Osteocyte (in vitro differentiated cells): ENCODE measurements around the gene SCP2D1. TPM values are rescaled to one million over a fixed set of nuclear protein-coding genes. Genes with fewer than 3 reads are reported as not detected.

ENCODE experiments used
- DNase-seq: peaks from one replicate; pipeline ENCODE4 v3.0.0; 2021; ENCODE audit warnings: mixed read lengths; ENCODE audit not compliant: unreplicated experiment; ENCODE audit errors: extremely low spot score
- H3K27ac Mint-ChIP-seq: one replicate; pipeline ENCODE4 v1.8.0; 2021; ENCODE audit warnings: mild to moderate bottlenecking, mixed read lengths; ENCODE audit not compliant: unreplicated experiment
- H3K27me3 Mint-ChIP-seq: one replicate; pipeline ENCODE4 v1.8.0; 2021; ENCODE audit warnings: mixed read lengths; ENCODE audit not compliant: unreplicated experiment
- H3K36me3 Mint-ChIP-seq: one replicate; pipeline ENCODE4 v1.8.0; 2021; ENCODE audit warnings: mixed read lengths; ENCODE audit not compliant: unreplicated experiment
- H3K4me1 Mint-ChIP-seq: one replicate; pipeline ENCODE4 v1.8.0; 2021; ENCODE audit warnings: mixed read lengths; ENCODE audit not compliant: unreplicated experiment
- H3K4me3 Mint-ChIP-seq: one replicate; pipeline ENCODE4 v1.8.0; 2021; ENCODE audit warnings: mild to moderate bottlenecking, moderate library complexity, mixed read lengths; ENCODE audit not compliant: unreplicated experiment
- H3K9me3 Mint-ChIP-seq: one replicate; pipeline ENCODE4 v1.8.0; 2021; ENCODE audit warnings: mixed read lengths; ENCODE audit not compliant: unreplicated experiment
- total RNA-seq: library from RNA; stranded (reverse); gene quantifications from 2 replicates; pipeline ENCODE4 v1.2.1, GENCODE V29; 2021
- TF ChIP-seq, protein P1 (sequence below): fragments of 200-600 bp; sonication (generic); IDR thresholded peaks from 2 replicates; pipeline ENCODE4 v1.5.0; 2021; ENCODE audit warnings: antibody characterized with exemption, mild to moderate bottlenecking, moderate library complexity

The SCP2D1 gene
- total RNA-seq, 1 donor from 2014 or later = not detected

DNA sequence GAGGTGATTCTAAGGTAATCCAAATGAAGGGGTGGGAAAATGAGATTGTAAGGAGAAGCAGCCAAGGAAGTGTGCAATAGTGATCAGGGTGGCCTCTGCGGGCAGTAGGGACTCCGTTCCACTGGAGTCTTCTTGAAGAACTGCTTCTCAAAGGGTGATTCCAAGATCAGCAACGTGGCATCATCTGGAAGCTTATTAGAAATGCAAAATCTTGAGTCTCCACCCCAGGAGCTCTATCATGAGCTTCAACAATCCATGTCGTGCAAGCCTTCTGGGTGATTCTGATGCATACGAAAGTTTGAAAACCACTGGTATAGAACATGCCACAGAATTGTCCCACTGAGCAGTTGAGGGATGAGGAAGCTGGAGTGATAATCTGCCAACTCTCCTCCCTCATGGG, 31.4 kb downstream of the SCP2D1 start:
- no peak overlapping the region for H3K27ac Mint-ChIP-seq
- TF ChIP-seq, protein P1, sequence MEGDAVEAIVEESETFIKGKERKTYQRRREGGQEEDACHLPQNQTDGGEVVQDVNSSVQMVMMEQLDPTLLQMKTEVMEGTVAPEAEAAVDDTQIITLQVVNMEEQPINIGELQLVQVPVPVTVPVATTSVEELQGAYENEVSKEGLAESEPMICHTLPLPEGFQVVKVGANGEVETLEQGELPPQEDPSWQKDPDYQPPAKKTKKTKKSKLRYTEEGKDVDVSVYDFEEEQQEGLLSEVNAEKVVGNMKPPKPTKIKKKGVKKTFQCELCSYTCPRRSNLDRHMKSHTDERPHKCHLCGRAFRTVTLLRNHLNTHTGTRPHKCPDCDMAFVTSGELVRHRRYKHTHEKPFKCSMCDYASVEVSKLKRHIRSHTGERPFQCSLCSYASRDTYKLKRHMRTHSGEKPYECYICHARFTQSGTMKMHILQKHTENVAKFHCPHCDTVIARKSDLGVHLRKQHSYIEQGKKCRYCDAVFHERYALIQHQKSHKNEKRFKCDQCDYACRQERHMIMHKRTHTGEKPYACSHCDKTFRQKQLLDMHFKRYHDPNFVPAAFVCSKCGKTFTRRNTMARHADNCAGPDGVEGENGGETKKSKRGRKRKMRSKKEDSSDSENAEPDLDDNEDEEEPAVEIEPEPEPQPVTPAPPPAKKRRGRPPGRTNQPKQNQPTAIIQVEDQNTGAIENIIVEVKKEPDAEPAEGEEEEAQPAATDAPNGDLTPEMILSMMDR = no peak

DNA sequence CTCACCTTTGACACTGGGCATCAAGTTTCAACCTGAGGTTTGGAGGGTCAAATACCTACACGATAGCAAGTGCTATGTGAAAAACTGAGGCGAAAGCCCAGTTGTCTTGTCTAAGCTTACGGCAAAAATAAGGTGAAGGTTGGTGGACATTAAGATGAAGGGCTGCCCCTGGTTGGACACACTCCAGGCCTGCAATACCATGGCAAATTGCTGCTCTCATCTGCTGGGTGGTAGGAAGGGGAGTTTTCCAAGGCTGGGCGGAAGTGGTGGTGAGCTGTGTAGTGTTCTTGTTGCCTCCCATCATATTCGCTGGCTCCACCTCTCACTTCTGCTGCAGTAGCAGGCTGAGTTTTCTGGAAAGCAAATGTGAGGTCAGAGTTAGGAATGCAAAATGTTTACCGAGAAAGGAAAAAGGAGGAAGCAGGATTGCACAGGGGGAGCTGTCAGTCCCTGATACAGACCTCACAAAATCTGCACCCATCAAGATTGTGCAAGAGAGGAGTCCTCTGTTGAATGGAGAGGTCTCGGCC, 33.7 kb downstream of the SCP2D1 start:
- no peak overlapping the region for H3K4me3 Mint-ChIP-seq
- TF ChIP-seq, protein P1 = no peak
- no peaks in the 10 kb centered on the region for H3K4me1 Mint-ChIP-seq
- no peaks in the 10 kb centered on the region for H3K36me3 Mint-ChIP-seq
- H3K27ac Mint-ChIP-seq = no peak overlapping the region
- no peak for DNase-seq
- H3K9me3 Mint-ChIP-seq = no peaks in the 10 kb centered on the region
- H3K27me3 Mint-ChIP-seq = no peaks in the 10 kb centered on the region

More for the DNA sequence above, 31.4 kb downstream of the SCP2D1 start:
- Mint-ChIP-seq H3K4me3 (no peak overlapping the region), H3K9me3 (no peaks in the 10 kb centered on the region), H3K27me3 (no peaks in the 10 kb centered on the region), H3K36me3 (no peaks in the 10 kb centered on the region), H3K4me1 (no peaks in the 10 kb centered on the region)
- DNase-seq = peak; percentile 44

DNA sequence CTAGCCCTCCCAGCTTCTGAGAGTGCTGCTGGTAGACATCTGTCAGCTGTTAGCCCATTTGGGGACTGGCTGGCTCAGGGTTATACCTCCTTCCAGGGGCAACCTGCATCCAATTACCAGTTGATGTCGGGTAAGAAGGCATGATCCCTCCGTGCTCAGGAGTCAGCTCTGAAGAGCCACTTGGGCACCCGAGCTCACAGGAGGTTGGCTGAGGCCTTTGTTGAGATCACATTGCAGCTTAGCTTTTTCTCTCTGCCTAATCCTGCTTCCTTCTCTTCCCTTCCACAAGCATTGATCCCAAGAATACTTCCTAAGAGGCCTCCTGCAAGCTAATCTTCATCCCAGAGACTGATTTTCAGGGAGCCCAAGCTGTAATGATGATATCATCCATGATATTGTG, 35.5 kb downstream of the SCP2D1 start:
- DNase-seq = no peak
- TF ChIP-seq, protein P1 = no peak
- Mint-ChIP-seq H3K4me1 (no peaks in the 10 kb centered on the region), H3K27me3 (no peaks in the 10 kb centered on the region), H3K27ac (no peak overlapping the region), H3K36me3 (no peaks in the 10 kb centered on the region), H3K4me3 (no peak overlapping the region), H3K9me3 (no peaks in the 10 kb centered on the region)

DNA sequence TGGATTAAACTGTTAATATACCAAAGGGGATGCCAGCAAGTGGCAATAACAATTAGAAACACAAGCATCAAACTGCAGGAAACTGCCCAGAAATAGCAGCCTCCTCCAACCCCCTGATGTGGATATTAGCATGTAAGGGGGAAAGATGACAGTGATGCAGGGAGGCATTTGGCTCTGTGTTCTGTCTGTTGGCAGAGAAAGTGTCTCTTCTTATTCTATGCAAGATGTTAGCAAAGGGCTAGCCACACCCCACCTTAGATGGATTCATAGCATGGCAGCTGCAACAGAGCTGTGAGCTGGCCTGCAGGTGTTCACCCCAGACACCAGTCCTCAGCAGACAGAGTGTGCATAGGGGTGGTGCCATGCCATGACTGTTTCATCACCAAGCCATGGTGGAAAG, 38.0 kb downstream of the SCP2D1 start:
- no peak overlapping the region for H3K4me3 Mint-ChIP-seq
- H3K27ac Mint-ChIP-seq = no peak overlapping the region
- H3K36me3 Mint-ChIP-seq = no peaks in the 10 kb centered on the region
- H3K4me1 Mint-ChIP-seq = no peaks in the 10 kb centered on the region
- TF ChIP-seq, protein P1 = no peak
- H3K27me3 Mint-ChIP-seq = no peaks in the 10 kb centered on the region
- DNase-seq = no peak
- no peaks in the 10 kb centered on the region for H3K9me3 Mint-ChIP-seq

DNA sequence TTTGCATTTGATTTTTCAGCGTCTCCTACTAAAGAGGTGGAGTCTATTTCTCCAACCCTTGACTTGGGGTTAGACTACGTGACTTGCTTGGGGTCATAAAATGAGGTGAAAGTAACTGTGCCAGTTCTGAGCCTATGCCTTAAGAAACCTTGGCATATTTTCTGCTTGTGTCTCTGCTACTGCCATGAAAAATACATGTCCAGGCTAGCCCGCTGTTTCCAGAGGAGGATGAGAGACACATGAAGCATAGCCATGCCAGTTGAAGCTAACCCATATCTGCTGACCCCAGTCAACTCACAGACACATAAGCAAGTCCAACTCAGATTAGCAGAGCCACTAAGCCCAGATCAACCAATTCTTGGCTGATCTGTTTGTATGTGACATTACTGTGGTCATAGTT, 38.7 kb downstream of the SCP2D1 start:
- no peak overlapping the region for H3K27ac Mint-ChIP-seq
- H3K9me3 Mint-ChIP-seq = no peaks in the 10 kb centered on the region
- TF ChIP-seq, protein P1 = no peak
- no peaks in the 10 kb centered on the region for H3K27me3 Mint-ChIP-seq
- no peak for DNase-seq
- H3K36me3 Mint-ChIP-seq = no peaks in the 10 kb centered on the region
- H3K4me1 Mint-ChIP-seq = no peaks in the 10 kb centered on the region
- no peak overlapping the region for H3K4me3 Mint-ChIP-seq
